ENCODE measurements around the gene ZMAT3.
"Not testable (repeated sequence)": the region's sequence is repeated elsewhere in the genome, so short reads cannot be mapped to it uniquely, and the experiment has no call there.

Gene ZMAT3

DNA sequence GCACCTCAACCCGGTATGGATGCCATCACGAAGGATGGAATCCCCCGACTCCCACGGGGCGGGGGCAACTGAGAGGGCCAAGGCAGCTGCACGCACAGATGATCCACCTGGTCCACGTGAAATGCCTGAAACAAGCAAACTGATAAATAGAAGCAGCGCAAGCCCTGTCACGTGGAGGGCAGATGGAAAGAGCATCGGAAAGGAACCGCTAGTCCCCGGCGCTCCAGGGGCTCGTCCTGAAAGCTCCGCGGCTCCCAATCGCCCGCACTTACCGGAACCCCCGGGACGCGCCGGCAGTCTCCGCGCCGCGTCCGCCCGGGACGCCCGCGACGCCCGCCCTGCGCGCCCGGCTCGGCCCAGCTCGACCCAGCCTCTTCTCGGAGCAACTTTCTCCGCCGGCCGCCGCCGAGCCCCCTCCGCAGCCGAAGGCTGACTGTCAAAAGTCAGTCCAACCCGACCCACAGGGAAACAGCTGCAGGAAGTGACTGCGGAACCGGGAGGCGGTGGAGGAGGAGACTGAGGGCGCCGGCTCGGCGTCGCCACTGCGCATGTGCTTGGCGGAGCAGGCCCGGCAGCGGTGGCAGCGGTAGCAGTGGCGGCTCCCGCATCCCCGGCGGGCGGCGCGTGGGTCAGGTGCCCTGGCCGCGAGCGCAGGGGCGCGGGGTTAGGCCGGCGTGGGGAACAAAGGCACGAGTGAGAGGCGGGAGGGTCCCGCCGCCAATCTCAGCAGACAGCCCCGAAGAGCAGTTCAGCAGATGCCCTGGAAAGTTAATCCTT, at the start of gene ZMAT3:
TSS of gene ZMAT3 (minus strand) at position 487 of the 777 bp plus-strand sequence. CDS start 4,057 bp downstream, outside the sequence.
- peak; percentile 77 for DNase-seq (ENCODE audit: low read depth)

GRCh38 chr3:179116816-179117215, 45.2 kb upstream of the ZMAT3 start:
- no peak for DNase-seq (ENCODE audit: low read depth)

DNA sequence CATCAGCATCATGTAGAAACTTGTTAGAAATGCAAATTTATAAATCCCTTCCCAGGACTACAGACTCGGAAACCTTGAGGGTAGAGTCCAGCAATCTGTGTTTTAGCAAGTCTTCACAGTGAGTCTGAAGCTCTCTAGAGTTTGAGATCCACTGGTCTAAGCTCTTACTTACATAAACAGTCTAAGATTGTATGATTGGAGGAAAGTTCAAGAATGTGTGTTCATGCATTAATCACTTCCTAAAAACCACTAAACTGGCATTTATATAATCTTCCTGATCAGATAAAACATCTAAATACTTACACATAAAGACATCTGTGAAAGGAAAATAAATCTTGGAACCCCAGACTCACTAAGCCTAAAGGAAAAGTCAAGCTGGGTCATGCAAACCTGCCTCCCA, 43.8 kb upstream of the ZMAT3 start:
- DNase-seq (ENCODE audit: low read depth) = not testable (repeated sequence)

- DNase-seq (ENCODE audit: low read depth) = no peak
These were observed 42.3 kb upstream of the ZMAT3 start for GRCh38 chr3:179113903-179114302.

DNA sequence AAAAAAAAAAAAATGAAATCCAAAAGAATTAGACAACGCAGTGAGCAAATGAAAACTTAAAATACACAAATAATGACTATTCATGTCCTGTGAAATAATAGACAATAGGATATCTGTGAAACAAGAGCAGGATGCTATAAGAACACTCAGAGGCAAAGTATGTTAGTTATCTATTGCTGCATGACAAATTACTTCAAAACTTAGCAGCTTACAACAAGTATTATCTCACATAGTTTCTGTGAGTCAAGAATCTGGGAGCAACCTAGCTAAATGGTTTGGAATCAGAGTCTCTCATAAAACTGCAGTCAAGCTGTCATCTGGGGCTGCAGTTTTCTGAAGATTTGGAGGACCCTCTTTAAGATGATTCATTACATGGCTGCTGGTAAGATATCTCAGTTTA, 36.5 kb upstream of the ZMAT3 start:
- no peak for DNase-seq (ENCODE audit: low read depth)

- DNase-seq (ENCODE audit: low read depth) = no peak
These were observed 36.0 kb upstream of the ZMAT3 start for GRCh38 chr3:179107617-179108016.

- no peak for DNase-seq (ENCODE audit: low read depth)
These were observed 34.3 kb upstream of the ZMAT3 start for GRCh38 chr3:179105881-179106280.

DNA sequence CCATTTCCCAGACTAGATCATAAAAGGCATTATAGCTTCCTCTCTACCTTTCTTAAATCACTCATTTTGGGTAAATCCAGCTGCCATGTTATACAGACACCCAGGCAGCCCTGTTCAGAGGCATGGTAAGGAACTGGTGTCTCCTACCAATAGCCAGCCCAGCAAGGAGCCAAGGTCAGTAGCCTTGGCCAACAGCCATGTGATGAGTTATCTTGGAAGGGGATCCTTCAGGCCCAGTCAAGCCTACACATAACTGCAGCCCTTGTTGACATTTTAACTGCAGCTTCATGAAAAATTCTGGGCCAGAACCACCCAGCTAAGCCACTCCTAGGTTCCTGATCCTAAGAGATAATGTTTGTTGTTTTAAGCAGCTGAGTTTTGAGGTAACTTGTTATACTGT, 29.0 kb upstream of the ZMAT3 start:
- DNase-seq (ENCODE audit: low read depth) = no peak

- no peak for DNase-seq (ENCODE audit: low read depth)
These were observed 26.9 kb upstream of the ZMAT3 start for GRCh38 chr3:179098388-179099077.

GRCh38 chr3:179093807-179094206, 22.2 kb upstream of the ZMAT3 start:
- DNase-seq (ENCODE audit: low read depth) = no peak

DNA sequence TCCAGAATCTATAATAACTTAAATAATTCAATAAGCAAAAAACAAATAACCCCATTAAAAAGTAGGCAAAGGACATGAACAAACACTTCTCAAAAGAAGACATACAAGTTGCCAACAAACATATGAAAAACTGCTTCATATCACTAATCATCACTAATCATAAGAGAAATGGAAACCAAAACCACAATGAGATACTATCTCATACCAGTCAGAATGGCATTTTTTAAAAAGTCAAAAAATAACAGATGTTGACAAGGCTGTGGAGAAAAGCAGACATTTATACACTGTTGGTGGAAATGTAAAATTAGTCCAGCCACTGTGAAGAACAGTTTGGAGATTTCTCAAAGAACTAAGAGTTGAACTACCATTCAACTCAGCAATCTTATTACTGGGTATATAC, 19.5 kb upstream of the ZMAT3 start:
- DNase-seq (ENCODE audit: low read depth) = no peak

- no peak for DNase-seq (ENCODE audit: low read depth)
These were observed 16.7 kb upstream of the ZMAT3 start for GRCh38 chr3:179088306-179088705.

- DNase-seq (ENCODE audit: low read depth) = no peak
These were observed 12.4 kb upstream of the ZMAT3 start for GRCh38 chr3:179083977-179084376.

DNA sequence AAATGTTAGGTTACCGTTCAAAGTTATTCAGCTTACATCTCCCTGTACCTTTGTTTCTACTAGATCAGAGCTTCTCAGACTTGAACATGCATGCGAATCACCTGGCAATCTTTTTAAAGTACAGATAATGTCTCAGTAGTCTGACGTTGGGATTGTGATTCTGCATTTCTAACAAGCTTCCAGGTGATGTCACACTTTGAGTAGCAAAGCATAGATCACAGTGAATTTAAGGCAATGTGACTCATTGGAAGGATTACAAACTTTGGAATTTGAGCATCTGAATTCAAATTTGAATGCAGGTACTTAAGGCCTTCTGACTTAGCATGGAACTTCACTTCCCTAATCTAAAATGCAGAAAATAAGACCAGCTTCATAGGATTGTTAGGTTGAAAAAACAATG, 10.8 kb upstream of the ZMAT3 start:
- no peak for DNase-seq (ENCODE audit: low read depth)

DNA sequence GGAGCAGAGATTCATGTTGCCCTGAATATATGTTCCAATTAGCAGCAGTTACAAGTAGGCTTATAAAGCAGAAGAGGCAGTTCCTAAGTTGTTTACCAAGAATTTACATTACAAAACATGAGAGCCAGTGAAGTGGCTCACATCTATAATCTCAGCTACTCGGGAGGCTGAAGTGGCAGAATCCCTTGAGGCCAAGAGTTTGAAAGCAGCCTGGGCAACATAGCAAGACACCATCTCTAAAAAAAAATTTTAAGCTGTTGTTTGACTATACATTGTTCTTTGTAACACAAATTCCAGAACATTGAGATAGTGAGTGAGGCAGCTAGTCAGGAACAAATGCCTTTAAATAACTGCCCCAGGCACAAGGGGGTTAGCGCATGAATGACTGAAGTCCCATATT, 10.3 kb upstream of the ZMAT3 start:
- DNase-seq (ENCODE audit: low read depth) = no peak

DNA sequence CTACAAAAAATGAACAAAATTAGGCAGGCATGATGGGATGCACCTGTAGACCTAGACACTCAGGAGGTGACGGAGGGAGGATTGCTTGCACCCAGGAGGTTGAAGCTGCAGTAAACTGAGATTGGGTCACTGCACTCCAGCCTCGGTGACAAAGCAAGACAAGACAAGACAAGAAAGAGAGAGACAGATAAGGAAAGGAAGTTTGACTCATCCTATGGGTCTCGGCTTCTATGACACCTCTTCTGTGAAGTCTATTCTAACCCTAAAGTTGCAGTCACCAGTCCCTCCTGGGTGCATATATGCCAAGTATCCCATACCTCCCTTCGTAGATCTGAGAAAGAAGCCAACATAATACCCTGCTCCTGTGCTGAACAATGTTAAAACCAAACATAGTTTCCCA, 7.9 kb upstream of the ZMAT3 start:
- no peak for DNase-seq (ENCODE audit: low read depth)

DNA sequence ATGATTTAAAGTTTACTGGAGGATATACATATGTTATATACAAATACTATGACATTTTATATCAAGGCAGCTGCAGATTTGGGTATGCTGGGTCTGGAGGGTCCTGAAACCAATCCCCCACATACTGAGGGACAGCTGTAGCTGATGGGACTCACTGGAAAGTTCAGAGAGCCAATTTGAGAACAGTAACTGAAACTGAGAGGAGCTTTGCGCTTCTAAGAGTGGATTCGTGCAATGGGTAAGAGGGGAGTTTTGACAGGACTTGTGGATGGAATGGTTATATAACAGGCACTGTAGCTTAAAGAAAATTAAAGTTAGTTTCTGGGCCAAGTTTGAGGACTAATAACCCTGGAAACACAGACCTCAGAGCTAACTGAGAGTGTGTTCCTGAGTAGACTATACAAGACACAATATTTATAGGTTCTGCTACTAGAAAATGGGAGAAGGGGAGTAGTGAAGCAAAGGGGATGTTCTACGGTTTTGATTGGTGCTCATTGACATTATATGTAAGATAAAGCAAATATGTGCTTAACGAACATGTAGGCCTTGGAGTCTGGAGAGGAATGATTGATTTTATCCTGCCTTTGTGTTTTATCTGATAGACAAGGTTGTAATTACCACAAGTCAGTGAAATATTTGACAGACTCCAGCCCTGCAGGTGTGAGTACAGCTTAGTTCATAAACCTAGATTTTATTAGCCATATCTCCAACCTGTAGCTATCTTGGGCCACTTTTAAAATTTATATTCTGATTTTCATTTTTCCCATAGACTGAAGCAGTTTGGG, 4.8 kb upstream of the ZMAT3 start:
- no peak for DNase-seq (ENCODE audit: low read depth)

GRCh38 chr3:179074656-179075055, 3.0 kb upstream of the ZMAT3 start:
- DNase-seq (ENCODE audit: low read depth) = no peak

DNA sequence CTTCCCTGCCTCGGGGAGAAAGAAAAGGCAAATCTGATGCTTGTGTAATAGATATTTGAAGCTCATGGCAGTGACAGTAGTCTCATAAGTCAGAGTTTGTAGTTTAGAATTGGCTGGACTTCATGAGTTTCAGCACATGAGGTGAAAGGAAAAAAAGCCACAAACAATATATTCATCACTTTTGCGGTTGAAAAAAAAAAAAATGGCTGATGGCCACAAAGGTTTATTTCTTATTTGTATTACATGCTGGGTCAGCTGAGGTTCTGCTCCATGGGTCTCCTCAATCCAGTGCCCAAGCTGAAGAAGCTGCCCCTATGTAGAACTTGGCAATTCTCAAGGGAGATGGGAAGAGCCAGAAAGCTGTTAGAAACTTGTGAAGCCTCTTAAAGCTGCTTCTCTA, 2.2 kb upstream of the ZMAT3 start:
- no peak for DNase-seq (ENCODE audit: low read depth)

- peak; percentile 28 for DNase-seq (ENCODE audit: low read depth)
These were observed 460 bp upstream of the ZMAT3 start for GRCh38 chr3:179072100-179072438.

GRCh38 chr3:179071027-179071322, 634 bp downstream of the ZMAT3 start:
- DNase-seq (ENCODE audit: low read depth) = no peak

GRCh38 chr3:179069762-179070390, 1.7 kb downstream of the ZMAT3 start:
- no peak for DNase-seq (ENCODE audit: low read depth)
